Epithelial cell of prostate (primary cell): ENCODE results near the gene ATAD1.

Experiments used
- DNase-seq: peaks from one replicate; pipeline ENCODE4 v3.0.0-alpha.2; 2011; ENCODE audit warnings: low read depth, low spot score
- H3K27ac ChIP-seq: fragments of 450-650 bp; 2 replicates; pipeline ENCODE4 v1.5.1; 2017; ENCODE audit warnings: mild to moderate bottlenecking

ATAD1 gene

GRCh38 chr10:87729940-87730339, 88.1 kb downstream of the ATAD1 start:
- no peak overlapping the region for H3K27ac ChIP-seq
- no peak for DNase-seq

- H3K27ac ChIP-seq, result no peak overlapping the region
- no peak for DNase-seq
Observed at GRCh38 chr10:87724789-87725188, 93.2 kb downstream of the ATAD1 start.

- DNase-seq, result no peak
- no peak overlapping the region for H3K27ac ChIP-seq
Observed at GRCh38 chr10:87723500-87723899, 94.5 kb downstream of the ATAD1 start.

GRCh38 chr10:87722716-87723115, 95.3 kb downstream of the ATAD1 start:
- DNase-seq, result no peak
- no peak overlapping the region for H3K27ac ChIP-seq

- no peak for DNase-seq
- no peak overlapping the region for H3K27ac ChIP-seq
Observed at GRCh38 chr10:87721781-87722180, 96.2 kb downstream of the ATAD1 start.

- DNase-seq, result no peak
- no peak overlapping the region for H3K27ac ChIP-seq
Observed at GRCh38 chr10:87720665-87721064, 97.4 kb downstream of the ATAD1 start.

GRCh38 chr10:87716348-87716670, 101.7 kb downstream of the ATAD1 start:
- H3K27ac ChIP-seq, result no peak overlapping the region
- DNase-seq, result no peak

GRCh38 chr10:87715552-87716347, 102.3 kb downstream of the ATAD1 start:
- DNase-seq, result no peak

GRCh38 chr10:87713707-87714106, 104.3 kb downstream of the ATAD1 start:
- H3K27ac ChIP-seq, result no peak overlapping the region
- DNase-seq, result no peak

More at GRCh38 chr10:87715552-87716347, 102.3 kb downstream of the ATAD1 start:
- no peak overlapping the region for H3K27ac ChIP-seq

GRCh38 chr10:87712913-87713616, 105.0 kb downstream of the ATAD1 start:
- H3K27ac ChIP-seq, result no peak overlapping the region
- DNase-seq, result no peak

GRCh38 chr10:87707254-87707653, 110.8 kb downstream of the ATAD1 start:
- H3K27ac ChIP-seq, result no peak overlapping the region

GRCh38 chr10:87706731-87707130, 111.3 kb downstream of the ATAD1 start:
- no peak overlapping the region for H3K27ac ChIP-seq
- DNase-seq, result no peak

More at GRCh38 chr10:87707254-87707653, 110.8 kb downstream of the ATAD1 start:
- no peak for DNase-seq

- peak; percentile 27 for DNase-seq
- no peak overlapping the region for H3K27ac ChIP-seq
Observed at GRCh38 chr10:87705339-87705738, 112.7 kb downstream of the ATAD1 start.

- H3K27ac ChIP-seq, result no peak overlapping the region
- DNase-seq, result no peak
Observed at GRCh38 chr10:87703771-87704170, 114.3 kb downstream of the ATAD1 start.

- H3K27ac ChIP-seq, result no peak overlapping the region
- no peak for DNase-seq
Observed at GRCh38 chr10:87702973-87703294, 115.1 kb downstream of the ATAD1 start.

GRCh38 chr10:87702260-87702972, 115.6 kb downstream of the ATAD1 start:
- no peak for DNase-seq
- H3K27ac ChIP-seq, result no peak overlapping the region
